Stimulated activated CD4-positive, alpha-beta T cell treated with anti-CD3 and anti-CD28 coated beads, Interleukin-1b, Interleukin-23, amount 100 ng/mL, for 24 hours (primary cell): Measurements from ENCODE around the gene SLC24A4.

ENCODE experiments used
- DNase-seq, 4 experiments: peaks; one replicate each; pipeline ENCODE4 v3.0.0-alpha.2; 2020; ENCODE audit warnings: low read depth in 4 of 4, low spot score in 1 of 4

SLC24A4 gene

DNA sequence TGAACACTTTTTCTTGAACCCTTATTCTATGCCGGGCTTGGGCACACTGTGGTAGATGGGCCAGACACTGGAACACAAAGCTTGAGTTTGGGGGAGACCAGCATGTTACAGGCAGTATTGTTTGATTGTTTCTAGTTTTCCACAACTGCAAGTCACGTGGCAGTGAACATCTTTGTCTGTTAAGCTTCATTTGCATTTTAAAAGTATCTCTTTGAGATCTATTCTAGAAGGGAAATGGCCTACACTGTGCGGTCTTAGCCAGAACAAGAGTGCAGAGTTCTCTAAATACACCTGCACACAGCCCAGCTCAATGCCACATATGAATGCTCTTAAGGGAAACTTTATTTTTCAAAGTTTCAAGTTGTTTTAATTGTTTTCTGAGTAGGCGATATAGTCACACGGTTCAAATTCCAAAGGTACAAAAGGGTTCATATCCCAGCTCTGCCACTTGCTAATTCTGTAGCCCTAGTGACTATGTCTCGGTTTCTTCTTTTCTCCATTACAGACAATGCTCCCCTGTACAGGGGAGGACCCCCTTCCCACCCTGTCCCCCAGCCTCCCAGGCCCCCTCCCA lies 215.5 kb downstream of the SLC24A4 start:
- DNase-seq: no peak

DNA sequence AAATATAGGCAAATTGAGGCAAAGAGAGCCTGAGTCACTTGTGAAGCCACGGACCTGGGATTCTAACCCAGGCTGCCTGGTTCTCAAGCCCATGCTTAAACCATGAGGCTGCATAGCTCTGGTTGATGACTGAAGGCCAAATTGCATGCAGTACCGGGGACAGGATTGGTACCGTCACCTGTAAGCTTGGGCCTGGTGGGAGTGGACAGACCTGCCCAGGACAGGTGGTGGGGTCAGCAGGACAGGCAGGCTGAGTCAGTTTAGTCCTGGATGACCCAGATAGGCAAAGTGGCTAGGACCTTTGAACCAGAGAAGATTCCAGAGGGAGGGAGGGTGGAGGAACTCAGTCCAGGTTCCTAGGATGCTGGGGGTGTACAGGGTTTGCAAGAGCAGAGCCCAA lies 216.5 kb downstream of the SLC24A4 start:
- DNase-seq: no peak

DNA sequence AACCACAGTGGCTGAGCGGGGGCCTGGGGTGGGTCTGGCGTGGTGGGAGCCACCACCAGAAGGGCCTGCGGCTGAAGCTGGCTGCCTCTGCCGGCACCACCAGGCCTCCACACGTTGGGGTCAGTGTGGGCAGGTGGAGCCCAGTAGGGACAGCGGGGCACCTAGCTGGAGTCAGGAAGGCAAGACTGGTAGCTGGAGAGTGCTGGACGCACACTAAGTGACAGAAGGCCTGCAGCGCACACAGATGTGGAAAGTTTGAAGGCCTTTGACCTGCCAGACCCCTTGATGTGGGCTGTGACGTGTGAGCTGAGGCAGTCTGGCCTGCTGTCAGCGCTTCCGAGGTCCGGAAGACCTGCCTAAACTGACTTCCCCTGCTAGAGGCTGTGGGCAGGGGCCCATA lies 216.9 kb downstream of the SLC24A4 start:
- DNase-seq: no peak

DNA sequence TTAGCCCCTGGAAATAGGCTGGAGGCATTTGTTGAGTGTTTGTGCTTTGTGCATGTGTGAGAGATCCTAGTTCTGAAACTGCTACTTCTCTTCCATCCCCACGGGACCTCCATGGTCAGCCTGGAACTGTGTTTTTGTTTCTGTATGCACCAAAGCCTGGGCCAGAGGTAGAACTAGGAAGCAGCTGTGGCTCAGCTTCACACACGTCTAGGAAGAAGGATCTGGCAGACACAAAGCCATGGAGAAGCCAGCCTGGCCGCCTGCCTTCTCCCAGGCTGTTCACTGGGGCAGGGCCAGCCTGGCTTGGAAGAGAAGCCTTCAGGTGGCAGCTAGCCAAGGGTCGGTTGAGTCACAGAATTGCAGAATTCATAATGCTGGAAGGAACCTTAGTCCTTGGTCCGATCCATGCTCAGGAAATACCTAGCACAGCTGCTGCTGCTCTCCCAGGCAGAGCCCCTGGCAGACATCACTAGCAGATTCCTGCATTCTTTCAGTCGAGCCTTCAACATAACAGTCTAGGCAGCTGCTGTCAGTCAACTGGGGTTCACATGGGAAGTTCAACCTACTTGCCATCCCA lies 217.6 kb downstream of the SLC24A4 start:
- no peak for DNase-seq

DNA sequence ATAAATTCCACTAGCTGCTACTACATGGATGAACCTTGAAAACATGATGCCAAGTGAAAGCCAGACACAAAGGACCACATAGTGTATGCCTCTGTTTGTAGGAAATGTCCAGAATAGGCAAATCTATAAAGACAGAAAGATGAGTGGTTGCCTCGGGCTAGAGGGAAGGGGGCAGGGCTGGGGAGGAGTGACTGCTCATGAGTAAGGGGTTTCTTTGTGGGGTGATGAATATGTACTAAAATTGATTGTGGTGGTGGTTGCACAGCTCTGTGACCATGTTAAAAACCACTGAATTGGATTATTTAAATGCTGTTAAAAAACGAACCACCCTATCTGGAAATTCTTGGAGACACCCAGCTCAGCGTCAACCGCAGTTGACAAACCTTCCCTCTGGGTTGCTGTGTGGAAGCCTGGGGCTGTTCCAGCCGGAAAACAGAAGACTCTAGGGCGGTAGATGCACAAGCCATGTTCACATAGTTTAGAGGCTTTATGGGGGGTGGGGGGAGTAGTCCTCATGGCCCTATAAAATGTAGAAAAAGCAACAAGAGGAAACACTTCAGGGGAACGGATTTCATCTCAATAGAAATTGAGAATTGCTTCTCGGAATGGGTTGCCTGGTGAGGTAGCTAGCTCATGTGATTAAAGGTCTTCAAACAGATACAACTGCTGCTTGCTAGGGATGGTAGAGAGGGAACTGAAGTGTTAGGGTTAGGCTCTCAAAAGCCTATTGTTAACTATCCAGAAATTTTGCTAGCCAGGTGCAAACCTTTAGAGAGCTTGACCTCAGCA lies 220.0 kb downstream of the SLC24A4 start:
- DNase-seq: no peak

DNA sequence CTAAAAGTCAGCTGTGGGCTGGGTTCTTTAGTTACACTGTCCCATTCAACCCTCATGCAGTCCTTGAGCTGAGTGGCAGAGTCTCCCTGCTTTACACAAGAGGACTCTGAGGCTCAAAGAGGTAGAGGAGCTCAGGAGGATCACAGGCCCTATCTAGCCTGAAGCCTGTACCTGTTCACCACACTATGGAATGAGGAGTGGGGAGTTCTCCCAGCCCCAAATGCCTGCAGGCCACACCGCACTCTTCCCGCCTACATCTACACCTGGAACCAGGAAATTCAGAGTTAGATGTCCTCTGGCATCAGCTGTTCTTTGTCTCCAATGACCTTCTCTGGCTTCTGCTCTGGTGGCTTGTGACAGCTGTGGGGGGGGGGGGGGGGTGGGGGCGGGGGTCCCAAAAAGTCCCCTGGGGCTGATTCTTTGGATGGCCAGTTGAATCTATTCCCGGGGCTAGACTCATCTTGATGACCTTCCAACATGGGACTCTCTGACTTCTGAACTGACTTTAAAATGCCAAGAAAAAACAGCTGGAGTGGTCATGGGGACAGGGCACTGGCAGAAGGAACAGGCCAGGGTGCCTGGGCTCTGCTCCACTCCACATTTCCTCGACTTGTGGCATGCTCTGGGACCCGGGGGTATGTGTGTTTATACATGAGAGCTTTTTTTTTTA lies 221.2 kb downstream of the SLC24A4 start:
- no peak for DNase-seq

DNA sequence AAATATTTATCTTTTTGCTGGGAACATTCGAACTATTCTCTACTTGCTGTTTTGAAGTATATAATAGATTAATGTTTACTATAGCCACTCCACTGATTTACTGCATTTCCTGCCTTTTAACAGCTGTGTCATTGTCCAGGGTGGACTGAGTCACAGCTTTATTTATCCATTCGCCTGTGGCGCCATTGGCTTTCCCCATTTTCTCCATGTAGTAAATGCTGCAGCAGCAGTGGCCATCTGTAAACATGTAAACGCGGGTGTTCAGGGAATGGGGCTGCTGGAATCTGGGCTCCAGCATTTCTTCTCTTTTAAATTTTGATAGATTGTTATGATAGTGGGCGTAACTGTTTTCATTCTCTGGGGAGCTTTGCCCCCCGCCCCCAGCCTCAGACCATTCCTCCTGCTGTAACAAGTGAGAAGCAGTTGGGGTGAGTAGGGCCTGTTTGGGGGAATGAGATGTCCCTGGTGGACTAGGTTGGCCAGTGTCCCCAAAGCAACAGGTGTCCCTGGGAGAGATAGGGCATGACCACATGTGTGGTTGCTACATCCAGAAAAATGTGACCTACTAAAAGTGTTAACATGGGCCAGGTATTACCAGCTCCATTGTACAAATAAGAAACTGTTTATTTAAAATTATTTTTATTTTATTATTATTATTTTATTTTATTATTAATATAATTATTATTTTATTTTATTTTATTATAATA lies 223.5 kb downstream of the SLC24A4 start:
- DNase-seq: no peak

DNA sequence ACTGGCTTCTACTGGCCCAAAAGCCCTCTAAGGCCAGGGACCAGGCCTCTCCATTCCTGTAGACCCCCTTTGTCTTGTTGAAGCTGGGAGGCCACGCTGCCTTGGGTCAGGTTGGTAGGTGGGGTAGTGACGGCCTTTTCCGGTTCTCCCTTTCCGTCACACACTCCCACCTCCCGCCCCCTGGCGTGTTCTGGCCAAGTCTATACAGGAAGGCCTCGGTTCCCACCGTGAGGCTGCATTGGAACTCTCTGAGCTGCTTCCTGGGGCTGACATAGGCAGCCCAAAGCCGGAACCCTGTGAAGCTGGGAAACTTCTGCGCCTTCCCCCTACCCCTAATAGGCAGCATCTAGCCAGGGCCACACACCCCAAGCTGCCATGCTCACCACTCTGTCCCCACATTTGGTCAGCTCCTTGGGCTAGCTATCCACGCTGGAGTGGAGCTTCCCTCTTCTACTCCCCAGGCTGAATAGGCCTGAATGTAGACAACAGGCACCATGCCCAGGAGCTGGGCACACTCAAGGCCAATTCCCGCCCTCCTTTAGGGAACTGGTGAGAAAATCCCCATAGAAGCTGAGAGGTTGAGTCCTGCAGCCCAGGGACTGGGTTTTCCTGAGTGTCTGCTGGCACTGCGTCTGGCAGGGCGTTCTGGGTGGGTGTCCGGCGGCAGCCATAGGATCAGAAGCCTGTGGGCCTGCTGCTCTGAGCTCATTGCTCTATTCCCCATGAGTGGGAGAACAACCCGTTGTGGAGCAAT lies 226.3 kb downstream of the SLC24A4 start:
- no peak for DNase-seq

DNA sequence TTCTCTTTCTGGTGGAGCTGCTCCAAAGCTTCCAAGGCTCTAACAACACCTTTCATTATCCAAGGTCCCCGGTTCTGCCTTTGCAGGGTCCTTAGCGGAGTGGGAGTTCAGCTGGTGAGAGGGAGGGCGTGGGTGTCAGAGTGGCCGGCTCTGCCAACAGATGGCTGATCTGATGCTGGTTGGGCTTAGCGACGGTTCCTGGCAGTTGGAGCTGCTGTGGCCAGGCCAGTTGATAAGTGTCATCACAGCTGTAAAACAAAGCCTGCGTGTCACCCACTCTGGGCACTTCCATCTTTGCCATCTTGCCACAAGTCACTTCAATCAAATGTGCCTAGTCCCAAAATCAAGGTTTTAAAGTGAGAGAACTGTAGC lies 226.9 kb downstream of the SLC24A4 start:
- DNase-seq: no peak
